AG04450 (cell line): ENCODE results near the gene C2CD2L. TPM values are rescaled to one million over a fixed set of nuclear protein-coding genes. Genes with fewer than 3 reads are reported as not detected.
A peak's percentile ranks its signal among the peaks of the same experiment; 100 is the strongest.

Source experiments
- CTCF ChIA-PET: fragments of 300-600, 350-600 bp; formaldehyde crosslinking; extraction: SDS; loops from one replicate; lab custom pipeline; 2022; ENCODE audit warnings: antibody characterized with exemption, inconsistent platforms; lab: Charles Lee
- POLR2A ChIA-PET: fragments of 350-600 bp; formaldehyde crosslinking; extraction: SDS; loops from one replicate; lab custom pipeline; 2021; ENCODE audit warnings: antibody characterized with exemption, inconsistent platforms; lab: Yijun Ruan, JAX
- DNase-seq: peaks from one replicate; pipeline ENCODE4 v3.0.0-alpha.2; 2011; ENCODE audit warnings: low read depth, low spot score
- H3K27ac ChIP-seq: one replicate; pipeline ENCODE4 v1.5.1; 2012; ENCODE audit warnings: low read depth, low read length, control low read depth
- H3K27me3 ChIP-seq: one replicate; pipeline ENCODE4 v1.6.0; 2012; ENCODE audit warnings: low read length; ENCODE audit not compliant: control insufficient read depth, insufficient read depth
- H3K4me3 ChIP-seq: 2 replicates; pipeline ENCODE4 v1.5.1; 2011; ENCODE audit warnings: mild to moderate bottlenecking, low read depth, low read length, control low read depth
- H3K9me3 ChIP-seq: 2 replicates; pipeline ENCODE4 v1.5.1; 2012; ENCODE audit warnings: low read length; ENCODE audit not compliant: control insufficient read depth, insufficient read depth
- polyA plus RNA-seq: library from polyadenylated mRNA; depleted of rRNA; stranded (reverse); fragments of >200 nt; gene quantifications from 2 replicates; pipeline ENCODE4 v1.2.3, GENCODE V29; 2011
- TF ChIP-seq, protein P1 (sequence below): IDR thresholded peaks from 2 replicates; pipeline ENCODE4 v1.5.1; 2011; ENCODE audit warnings: low read depth, low read length, control low read depth, inconsistent platforms

C2CD2L gene
- polyA plus RNA-seq, 1 experiment: 2.8 TPM

DNA sequence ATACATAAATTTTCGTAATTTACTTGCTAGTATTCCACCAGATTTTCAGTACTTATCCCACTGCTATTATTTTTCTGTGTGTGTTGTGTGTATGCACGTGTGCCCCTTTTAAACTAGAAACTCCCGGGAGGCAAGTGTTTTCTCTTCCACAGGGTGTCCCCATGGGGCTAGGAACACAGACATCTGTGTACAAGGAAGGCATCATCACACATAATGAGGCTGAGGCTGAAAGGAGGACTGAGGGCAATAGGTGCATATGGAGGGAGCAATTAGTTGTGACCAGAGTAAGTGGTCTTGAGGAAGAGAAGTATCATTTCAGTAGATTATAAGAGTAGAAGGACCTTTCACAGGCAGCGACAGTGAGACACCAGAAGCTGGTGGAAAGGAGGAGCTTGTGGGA is 3.4 kb upstream of the C2CD2L start:
- POLR2A ChIA-PET: no interaction called here
- Histone ChIP-seq H3K9me3 (no peaks in the 10 kb centered on the region), H3K27me3 (no peaks in the 10 kb centered on the region), H3K4me3 (no peak overlapping the region), H3K27ac (no peak overlapping the region)
- DNase-seq: no peak
- TF ChIP-seq, protein P1, sequence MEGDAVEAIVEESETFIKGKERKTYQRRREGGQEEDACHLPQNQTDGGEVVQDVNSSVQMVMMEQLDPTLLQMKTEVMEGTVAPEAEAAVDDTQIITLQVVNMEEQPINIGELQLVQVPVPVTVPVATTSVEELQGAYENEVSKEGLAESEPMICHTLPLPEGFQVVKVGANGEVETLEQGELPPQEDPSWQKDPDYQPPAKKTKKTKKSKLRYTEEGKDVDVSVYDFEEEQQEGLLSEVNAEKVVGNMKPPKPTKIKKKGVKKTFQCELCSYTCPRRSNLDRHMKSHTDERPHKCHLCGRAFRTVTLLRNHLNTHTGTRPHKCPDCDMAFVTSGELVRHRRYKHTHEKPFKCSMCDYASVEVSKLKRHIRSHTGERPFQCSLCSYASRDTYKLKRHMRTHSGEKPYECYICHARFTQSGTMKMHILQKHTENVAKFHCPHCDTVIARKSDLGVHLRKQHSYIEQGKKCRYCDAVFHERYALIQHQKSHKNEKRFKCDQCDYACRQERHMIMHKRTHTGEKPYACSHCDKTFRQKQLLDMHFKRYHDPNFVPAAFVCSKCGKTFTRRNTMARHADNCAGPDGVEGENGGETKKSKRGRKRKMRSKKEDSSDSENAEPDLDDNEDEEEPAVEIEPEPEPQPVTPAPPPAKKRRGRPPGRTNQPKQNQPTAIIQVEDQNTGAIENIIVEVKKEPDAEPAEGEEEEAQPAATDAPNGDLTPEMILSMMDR: no peak
- CTCF ChIA-PET: interaction anchor here (1.1 to 1.7 kb wide), 2 partner anchors 93 to 102 kb away, joined by 5 to 6 read pairs; partner anchors contain the start of gene CBL

DNA sequence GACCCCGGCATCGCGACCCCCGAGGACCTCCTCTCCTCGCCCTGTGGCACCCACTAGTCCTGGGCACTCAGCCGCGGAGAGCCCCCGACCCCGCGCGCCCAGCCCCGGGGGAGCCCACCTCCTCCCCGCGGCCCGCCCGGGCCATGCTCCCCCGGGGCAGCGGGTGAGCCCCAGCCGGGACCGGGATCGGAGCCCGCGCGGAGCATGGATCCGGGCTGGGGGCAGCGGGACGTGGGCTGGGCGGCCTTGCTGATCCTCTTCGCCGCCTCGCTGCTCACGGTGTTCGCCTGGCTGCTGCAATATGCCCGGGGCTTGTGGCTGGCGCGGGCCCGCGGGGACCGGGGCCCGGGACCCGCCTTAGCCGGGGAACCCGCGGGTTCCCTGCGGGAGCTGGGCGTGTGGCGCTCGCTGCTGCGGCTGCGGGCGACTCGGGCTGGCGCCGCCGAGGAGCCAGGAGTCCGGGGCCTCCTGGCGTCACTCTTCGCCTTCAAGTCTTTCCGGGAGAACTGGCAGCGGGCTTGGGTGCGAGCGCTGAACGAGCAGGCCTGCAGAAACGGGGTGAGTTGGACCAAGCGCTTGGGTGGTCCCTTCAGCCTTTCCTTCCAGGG is 498 bp downstream of the C2CD2L start:
- no peak for DNase-seq
- peak overlapping the region; percentile 80 for H3K4me3 ChIP-seq
- POLR2A ChIA-PET: interaction anchor here (1.9 to 2.4 kb wide), 2 partner anchors 13 kb away, joined by 11 to 23 read pairs; partner anchors contain the start of gene HINFP
- no peak overlapping the region for H3K27ac ChIP-seq
- no peaks in the 10 kb centered on the region for H3K9me3 ChIP-seq
- TF ChIP-seq, protein P1: no peak
- CTCF ChIA-PET: interaction anchor here (0.9 to 2.3 kb wide), 3 partner anchors 89 to 249 kb away, joined by 3 to 8 read pairs (median 5); partner anchors contain the start of gene CBL
- H3K27me3 ChIP-seq: no peaks in the 10 kb centered on the region

DNA sequence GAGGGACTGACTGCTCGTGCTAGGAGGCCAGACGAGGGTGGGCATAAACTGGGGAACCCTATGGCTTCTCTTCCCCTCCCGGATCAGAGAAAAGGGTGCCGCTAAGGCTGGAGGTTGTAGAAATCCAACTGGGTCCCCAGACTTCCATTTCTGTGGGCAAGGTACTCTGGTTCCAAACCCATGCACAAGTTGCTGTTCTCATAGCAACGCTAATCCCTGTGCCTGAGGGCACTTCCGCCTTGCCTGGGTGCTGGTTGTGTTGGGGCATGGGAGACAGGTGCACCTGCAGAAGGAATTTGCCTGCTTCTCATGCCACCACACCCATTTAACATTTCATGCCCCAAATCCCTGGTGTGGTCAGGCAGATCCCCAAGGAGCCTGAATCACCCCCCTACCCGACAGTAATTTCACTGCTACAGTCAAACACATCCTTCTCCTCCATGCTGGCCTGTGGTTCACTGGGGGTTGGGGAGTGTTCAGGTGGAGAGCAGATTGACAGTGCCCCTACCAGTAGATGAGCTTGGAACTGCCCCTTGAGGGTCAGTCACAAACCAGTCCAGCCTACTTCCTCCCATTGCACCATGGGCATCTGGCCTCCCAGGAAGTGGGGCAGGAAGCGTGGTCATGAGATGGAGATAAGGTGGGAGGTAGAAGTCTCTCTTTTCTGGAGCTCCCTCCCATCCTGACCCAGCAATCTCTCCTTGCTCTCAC is 1.2 kb downstream of the C2CD2L start:
- TF ChIP-seq, protein P1: no peak
- no peak for DNase-seq
- Histone ChIP-seq H3K4me3 (peak overlapping the region; percentile 80), H3K27ac (no peak overlapping the region), H3K27me3 (no peaks in the 10 kb centered on the region), H3K9me3 (no peaks in the 10 kb centered on the region)
- POLR2A ChIA-PET: interaction anchor here (1.9 to 2.4 kb wide), 2 partner anchors 12 to 13 kb away, joined by 11 to 23 read pairs; partner anchors contain the start of gene HINFP
- CTCF ChIA-PET: interaction anchor here (1.2 to 2.3 kb wide), 6 partner anchors 14 to 97 kb away, joined by 3 to 11 read pairs (median 6); partner anchors contain the start of gene CBL

DNA sequence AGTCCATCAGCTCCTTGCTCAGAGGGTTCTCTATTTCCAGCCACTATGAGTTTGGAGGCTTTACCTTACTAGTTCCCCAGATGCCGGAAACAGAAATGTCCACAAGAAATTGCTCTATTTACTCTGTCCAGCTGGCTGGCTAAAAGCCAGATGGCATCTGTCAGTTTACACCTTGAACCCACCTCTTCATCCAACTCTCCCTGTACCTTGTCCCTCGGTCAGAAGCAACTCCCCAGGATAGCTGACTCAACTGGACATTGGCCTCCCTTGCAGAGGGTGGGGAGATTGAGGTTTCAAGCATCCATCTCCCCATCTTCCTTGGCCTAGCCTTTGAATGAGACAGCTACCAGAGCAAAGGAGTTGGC is 1.7 kb downstream of the C2CD2L start:
- H3K4me3 ChIP-seq: peak overlapping the region; percentile 80
- H3K27me3 ChIP-seq: no peaks in the 10 kb centered on the region
- DNase-seq: no peak
- POLR2A ChIA-PET: no interaction called here
- no peaks in the 10 kb centered on the region for H3K9me3 ChIP-seq
- CTCF ChIA-PET: interaction anchor here (1.2 to 2.3 kb wide), 6 partner anchors 14 to 213 kb away, joined by 3 to 11 read pairs (median 6); partner anchors contain the start of gene CBL
- TF ChIP-seq, protein P1: no peak
- H3K27ac ChIP-seq: no peak overlapping the region
